SU-DHL-6 (cell line): Measurements from ENCODE around the gene TRIP11.

Experiments
- CTCF ChIP-seq: fragments of 200-600 bp; sonication (generic); IDR thresholded peaks from one replicate; pipeline ENCODE4 v1.5.1; 2017; ENCODE audit warnings: antibody characterized with exemption, mild to moderate bottlenecking, low read length, moderate library complexity; ENCODE audit not compliant: insufficient read depth, poor library complexity, severe bottlenecking
- EZH2phosphoT487 ChIP-seq: fragments of 200-600 bp; sonication (generic), shearing (Covaris generic); conservative IDR thresholded peaks from 2 replicates; pipeline ENCODE4 v1.6.1; 2018; ENCODE audit warnings: mild to moderate bottlenecking, antibody characterized with exemption, low read length, moderate library complexity, mixed read lengths

DNA sequence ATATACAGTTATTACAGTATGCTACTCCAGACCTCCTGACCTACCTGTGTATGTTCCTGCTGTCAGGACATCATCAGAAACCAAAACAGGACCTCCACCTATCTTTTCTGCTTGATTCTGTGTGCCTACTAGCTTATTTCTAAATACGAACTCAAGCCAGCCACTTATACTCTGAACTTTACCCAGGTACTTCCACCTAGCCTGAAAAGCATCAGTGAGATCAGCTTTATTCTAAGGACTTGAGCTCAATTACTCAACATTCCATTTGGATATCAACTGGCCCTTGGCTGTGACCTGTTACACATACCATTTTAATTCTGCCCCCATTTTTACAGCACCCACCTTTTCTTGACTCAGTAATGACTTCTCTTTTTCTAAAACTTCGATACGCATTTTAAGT is 29.2 kb downstream of the TRIP11 start:
- no peak for TF ChIP-seq CTCF
- no peak for TF ChIP-seq EZH2phosphoT487
